Upper lobe of left lung (tissue), 6 donors: ENCODE results near the gene PDE9A. TPM values are rescaled to one million over a fixed set of nuclear protein-coding genes. Genes with fewer than 3 reads are reported as not detected.

Source experiments
- ATAC-seq, 2 donors: fragments of 200-7000 bp; cut with Tn5 transposase; one replicate each; pipeline ENCODE4 v1.9.1; 2022; ENCODE audit warnings: mild to moderate bottlenecking in 2 of 2, moderate library complexity in 2 of 2; ENCODE audit not compliant: low FRiP score in 2 of 2
- DNase-seq, 2 donors: peaks; one replicate each; pipeline ENCODE4 v3.0.0-alpha.2; 2019 to 2020
- H3K27ac ChIP-seq, 4 donors: fragments of 200-600 bp; sonication (generic); one replicate each; pipeline ENCODE4 v1.5.1; 2016 to 2019
- H3K27me3 ChIP-seq, 4 donors: fragments of 200-600 bp; sonication (generic); one replicate each; pipeline ENCODE4 v1.5.1; 2017 to 2019
- H3K36me3 ChIP-seq, 4 donors: fragments of 200-600 bp; sonication (generic); one replicate each; pipeline ENCODE4 v1.5.1; 2016 to 2019
- H3K4me1 ChIP-seq, 4 donors: fragments of 200-600 bp; sonication (generic); one replicate each; pipeline ENCODE4 v1.5.1; 2018 to 2019
- H3K4me3 ChIP-seq, 4 donors: fragments of 200-600 bp; sonication (generic); one replicate each; pipeline ENCODE4 v1.5.1; 2017 to 2019; ENCODE audit warnings: mild to moderate bottlenecking in 2 of 4, moderate library complexity in 1 of 4
- H3K9me3 ChIP-seq, 4 donors: fragments of 200-600 bp; sonication (generic); one replicate each; pipeline ENCODE4 v1.5.1; 2018 to 2019
- EP300 ChIP-seq, 4 donors: sonication (generic); formaldehyde crosslinking; IDR thresholded peaks; one replicate each; pipeline ENCODE4 v1.5.1; 2017; ENCODE audit warnings: antibody characterized with exemption in 4 of 4, control low read depth in 2 of 4
- POLR2A ChIP-seq, 4 donors: fragments of 450-650 bp; IDR thresholded peaks; one replicate each; pipeline ENCODE4 v1.5.1; 2016 to 2017; ENCODE audit warnings: antibody characterized with exemption in 4 of 4, mild to moderate bottlenecking in 2 of 4
- POLR2AphosphoS5 ChIP-seq, 2 donors: sonication (generic); formaldehyde crosslinking; IDR thresholded peaks; one replicate each; pipeline ENCODE4 v1.5.1; 2017; ENCODE audit warnings: antibody characterized with exemption in 2 of 2
- WGBS, 2 donors: methylation state at CpG; one replicate each; pipeline ENCODE4 v1.1.5; 2017 to 2018; 5-methylcytosine and 5-hydroxymethylcytosine counted together
- total RNA-seq, 6 donors: library from RNA; depleted of rRNA in 4 of 6; stranded (reverse); fragments of >200 nt in 4 of 6; gene quantifications; one replicate each; pipeline versions ENCODE4 v1.1.0 to v1.2.1, GENCODE V29; 2016 to 2021
- TF ChIP-seq, protein P1 (sequence below), 6 experiments: fragments of 450-650 bp in 4 of 6; fragments of 200-600 bp in 2 of 6; sonication (generic) in 2 of 6; IDR thresholded peaks; one replicate each; pipeline ENCODE4 v1.5.1; 2016 to 2019; ENCODE audit warnings: antibody characterized with exemption in 6 of 6
- donor health status: DM: no; HTN: no; CAD: no; lungs with moderate emphysema.
- donor health status: DM: no; HTN: yes; CAD: no; lungs with severe emphysema.

PDE9A gene
- total RNA-seq, 6 donors from 2014 or later = 4.0 to 12.4 (median 6.6) TPM

DNA sequence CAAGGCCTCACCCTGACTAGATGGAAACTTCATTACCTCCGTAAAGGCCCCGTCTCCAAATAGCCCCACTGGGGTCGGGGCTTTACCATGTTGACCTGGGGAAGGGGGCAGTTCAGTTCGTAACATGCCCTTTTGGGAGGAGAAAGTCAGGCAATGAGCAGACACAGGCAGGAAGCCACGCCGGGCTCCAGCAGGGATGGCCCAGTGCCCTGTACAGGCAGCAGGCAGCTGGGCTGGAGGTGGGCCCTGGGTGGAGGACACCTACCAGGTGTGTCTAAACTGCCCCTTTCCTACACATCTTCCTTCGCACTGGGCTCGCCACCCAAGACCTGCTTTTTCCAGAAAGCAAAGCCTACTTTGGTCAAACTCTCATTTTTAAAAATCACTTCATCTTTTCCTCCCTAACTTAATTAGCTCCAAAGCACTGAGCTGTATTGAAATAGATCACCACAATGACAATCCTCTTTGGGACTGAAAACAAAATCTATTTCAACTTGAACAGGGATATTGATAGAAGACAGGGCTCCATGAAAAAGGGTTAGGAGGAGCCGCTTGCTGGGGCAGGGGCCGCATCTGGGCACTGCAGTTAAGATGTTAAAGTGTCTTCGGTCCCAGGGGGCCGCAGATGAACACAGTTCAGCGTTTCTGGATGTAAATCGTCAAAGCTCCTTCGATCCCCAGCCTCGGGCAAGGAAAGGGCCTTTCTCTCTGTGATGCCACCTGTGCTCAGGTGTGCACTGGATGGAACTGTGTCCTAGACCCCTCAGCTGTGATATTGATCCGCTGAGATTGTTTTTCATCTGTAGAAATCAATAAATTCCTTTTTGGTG, 104.6 kb downstream of the PDE9A start:
- Histone ChIP-seq H3K36me3 (peaks cover 0 to 4% (median 0%) of the 10 kb centered on the region in 4 donors), H3K27ac (no peak overlapping the region), H3K9me3 (no peaks in the 10 kb centered on the region), H3K4me3 (no peak overlapping the region), H3K4me1 (no peaks in the 10 kb centered on the region), H3K27me3 (no peaks in the 10 kb centered on the region)
- 88 to 95% methylated on average over 17 of the region's 17 CpGs for WGBS, 2 donors
- no peak for ATAC-seq
- TF ChIP-seq POLR2A (IDR thresholded peaks at IDR 0.05) = no peak
- TF ChIP-seq, protein P1, sequence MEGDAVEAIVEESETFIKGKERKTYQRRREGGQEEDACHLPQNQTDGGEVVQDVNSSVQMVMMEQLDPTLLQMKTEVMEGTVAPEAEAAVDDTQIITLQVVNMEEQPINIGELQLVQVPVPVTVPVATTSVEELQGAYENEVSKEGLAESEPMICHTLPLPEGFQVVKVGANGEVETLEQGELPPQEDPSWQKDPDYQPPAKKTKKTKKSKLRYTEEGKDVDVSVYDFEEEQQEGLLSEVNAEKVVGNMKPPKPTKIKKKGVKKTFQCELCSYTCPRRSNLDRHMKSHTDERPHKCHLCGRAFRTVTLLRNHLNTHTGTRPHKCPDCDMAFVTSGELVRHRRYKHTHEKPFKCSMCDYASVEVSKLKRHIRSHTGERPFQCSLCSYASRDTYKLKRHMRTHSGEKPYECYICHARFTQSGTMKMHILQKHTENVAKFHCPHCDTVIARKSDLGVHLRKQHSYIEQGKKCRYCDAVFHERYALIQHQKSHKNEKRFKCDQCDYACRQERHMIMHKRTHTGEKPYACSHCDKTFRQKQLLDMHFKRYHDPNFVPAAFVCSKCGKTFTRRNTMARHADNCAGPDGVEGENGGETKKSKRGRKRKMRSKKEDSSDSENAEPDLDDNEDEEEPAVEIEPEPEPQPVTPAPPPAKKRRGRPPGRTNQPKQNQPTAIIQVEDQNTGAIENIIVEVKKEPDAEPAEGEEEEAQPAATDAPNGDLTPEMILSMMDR (IDR thresholded peaks at IDR 0.05) = no peak
- no peak for TF ChIP-seq POLR2AphosphoS5 (IDR thresholded peaks at IDR 0.05)
- TF ChIP-seq EP300 (IDR thresholded peaks at IDR 0.05) = no peak
- no peak for DNase-seq

DNA sequence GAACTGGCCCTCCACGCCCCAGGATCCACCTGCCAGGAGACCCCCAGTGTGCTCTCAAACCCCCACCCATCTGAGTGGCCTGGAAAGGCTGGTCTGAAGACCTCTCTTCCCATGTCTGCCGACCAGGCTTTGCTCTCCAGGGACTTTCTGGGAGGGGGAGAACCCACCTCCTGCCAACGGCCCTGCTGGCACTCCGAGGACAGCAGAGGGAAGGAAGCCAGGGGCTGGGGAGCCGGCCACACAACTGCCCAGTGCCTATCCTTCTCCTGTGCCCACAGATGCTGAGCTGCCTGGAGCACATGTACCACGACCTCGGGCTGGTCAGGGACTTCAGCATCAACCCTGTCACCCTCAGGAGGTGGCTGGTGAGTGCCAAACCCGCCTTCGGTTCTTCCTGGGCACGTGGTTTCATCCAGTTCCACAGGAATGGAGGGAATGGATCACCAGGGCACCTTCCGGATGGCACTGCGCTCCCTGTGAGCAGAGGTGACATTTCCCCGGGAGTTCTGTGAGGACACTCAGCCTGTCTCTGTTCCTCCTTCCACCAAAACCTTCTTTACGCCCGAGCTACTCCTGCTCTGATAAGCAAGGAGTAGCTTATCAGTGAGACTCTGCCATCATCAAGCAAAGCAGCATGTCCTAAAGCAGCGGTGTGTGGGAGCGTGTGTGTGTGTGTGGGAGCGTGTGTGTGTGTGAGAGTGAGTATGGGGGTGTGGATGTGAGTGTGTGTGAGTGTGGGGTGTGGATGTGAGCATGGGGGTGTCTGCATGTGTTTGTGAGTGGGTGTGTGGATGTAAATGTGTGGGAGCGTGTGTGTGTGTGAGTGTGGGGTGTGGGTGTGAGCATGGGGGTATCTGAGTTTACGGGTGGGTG, 105.5 kb downstream of the PDE9A start:
- 89 to 92% methylated on average over 14 to 16 of the region's 20 CpGs for WGBS, 2 donors
- H3K27ac ChIP-seq = no peak overlapping the region
- DNase-seq (no peak), ATAC-seq (no peak)
- no peak overlapping the region for H3K4me3 ChIP-seq
- H3K36me3 ChIP-seq = peaks cover 0 to 4% (median 0%) of the 10 kb centered on the region in 4 donors
- H3K9me3 ChIP-seq = no peaks in the 10 kb centered on the region
- no peak for TF ChIP-seq POLR2A (IDR thresholded peaks at IDR 0.05)
- TF ChIP-seq POLR2AphosphoS5 (IDR thresholded peaks at IDR 0.05) = no peak
- TF ChIP-seq, protein P1 (IDR thresholded peaks at IDR 0.05) = no peak
- TF ChIP-seq EP300 (IDR thresholded peaks at IDR 0.05) = no peak
- no peaks in the 10 kb centered on the region for H3K4me1 ChIP-seq
- no peaks in the 10 kb centered on the region for H3K27me3 ChIP-seq

DNA sequence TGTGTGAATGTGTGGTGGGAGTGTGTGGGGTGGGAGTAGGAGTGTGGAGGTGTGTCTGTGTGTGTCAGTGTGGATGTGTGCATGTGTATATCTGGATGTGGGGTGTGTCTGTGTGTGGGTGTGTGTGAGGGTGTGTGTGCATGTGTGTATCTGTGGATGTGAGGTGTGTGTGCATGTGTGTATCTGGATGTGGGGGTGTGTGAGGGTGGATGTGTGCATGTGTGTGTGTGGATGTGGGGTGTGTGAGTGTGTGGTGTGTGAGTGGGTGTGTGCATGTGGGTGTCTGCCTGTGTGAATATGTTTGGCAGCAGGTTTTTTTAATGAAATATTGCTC, 106.1 kb downstream of the PDE9A start:
- Histone ChIP-seq H3K27ac (no peak overlapping the region), H3K9me3 (no peaks in the 10 kb centered on the region), H3K4me1 (no peaks in the 10 kb centered on the region), H3K4me3 (no peak overlapping the region), H3K27me3 (no peaks in the 10 kb centered on the region), H3K36me3 (peaks cover 0 to 4% (median 0%) of the 10 kb centered on the region in 4 donors)
- DNase-seq (no peak), ATAC-seq (no peak)
- no peak for TF ChIP-seq EP300 (IDR thresholded peaks at IDR 0.05)
- TF ChIP-seq POLR2A (IDR thresholded peaks at IDR 0.05) = no peak
- TF ChIP-seq, protein P1 (IDR thresholded peaks at IDR 0.05) = no peak
- no peak for TF ChIP-seq POLR2AphosphoS5 (IDR thresholded peaks at IDR 0.05)

DNA sequence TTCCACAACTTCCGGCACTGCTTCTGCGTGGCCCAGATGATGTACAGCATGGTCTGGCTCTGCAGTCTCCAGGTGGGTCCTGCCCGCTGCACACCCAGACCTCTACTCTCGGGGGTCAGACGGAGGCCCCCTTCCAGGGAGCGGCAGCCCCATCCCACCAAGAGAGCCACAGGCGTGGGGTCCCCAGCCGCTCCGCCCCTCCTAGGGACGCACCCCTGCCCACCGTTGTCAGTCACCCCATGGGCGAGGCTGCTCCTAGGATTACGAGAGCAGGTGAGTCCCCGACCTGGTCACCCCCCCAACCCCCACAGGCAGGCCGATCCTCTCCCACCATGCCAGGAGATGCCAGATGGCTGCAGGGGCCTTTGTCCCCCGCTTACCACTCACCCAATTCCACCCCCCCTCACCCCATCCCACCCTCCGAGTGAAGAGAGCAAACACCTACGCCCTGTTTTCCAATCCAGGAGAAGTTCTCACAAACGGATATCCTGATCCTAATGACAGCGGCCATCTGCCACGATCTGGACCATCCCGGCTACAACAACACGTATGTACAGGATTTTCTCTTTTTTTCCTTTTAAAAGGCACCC, 107.0 kb downstream of the PDE9A start:
- ATAC-seq = no peak
- H3K27ac ChIP-seq = no peak overlapping the region

More for the DNA sequence above, 107.0 kb downstream of the PDE9A start:
- TF ChIP-seq POLR2AphosphoS5 (IDR thresholded peaks at IDR 0.05) (no peak), EP300 (IDR thresholded peaks at IDR 0.05) (no peak), POLR2A (IDR thresholded peaks at IDR 0.05) (no peak)
- TF ChIP-seq, protein P1 (IDR thresholded peaks at IDR 0.05) = no peak
- 88 to 89% methylated on average over 18 to 23 of the region's 23 CpGs for WGBS, 2 donors
- H3K36me3 ChIP-seq = peaks cover 0 to 7% (median 0%) of the 10 kb centered on the region in 4 donors
- H3K9me3 ChIP-seq = no peaks in the 10 kb centered on the region
- no peak for DNase-seq
- no peaks in the 10 kb centered on the region for H3K27me3 ChIP-seq
- no peak overlapping the region for H3K4me3 ChIP-seq
- no peaks in the 10 kb centered on the region for H3K4me1 ChIP-seq
